ENCODE measurements around the gene A3GALT2.

The A3GALT2 gene

DNA sequence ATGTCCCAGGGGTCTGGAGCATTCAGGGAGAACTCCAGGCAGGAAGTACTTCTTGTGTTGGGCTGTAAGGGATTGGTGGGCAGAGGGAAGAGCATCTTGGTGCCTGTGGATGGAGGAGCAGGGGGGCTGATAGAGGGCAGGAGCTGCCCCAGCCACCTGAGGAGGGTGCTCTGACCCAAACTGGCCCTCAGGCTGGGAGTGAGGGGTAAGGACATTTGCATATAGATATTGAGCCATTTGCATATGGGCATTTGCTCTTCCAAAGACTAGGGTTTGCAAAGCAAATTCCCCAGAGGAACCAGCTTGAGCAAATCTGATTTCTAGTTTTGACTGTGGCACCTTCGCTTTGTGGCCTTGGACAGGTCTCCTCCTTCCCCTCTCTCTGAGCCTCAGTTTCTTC lies 46.5 kb downstream of the A3GALT2 start:
- Histone ChIP-seq H3K27me3 (ENCODE audit: insufficient read depth, poor library complexity, severe bottlenecking) (no peaks in the 10 kb centered on the region), H3K4me3 (ENCODE audit: severe bottlenecking) (no peak overlapping the region), H3K9me3 (ENCODE audit: severe bottlenecking) (no peaks in the 10 kb centered on the region), H3K27ac (ENCODE audit: poor library complexity, severe bottlenecking) (no peak overlapping the region), H3K4me1 (ENCODE audit: insufficient read depth, poor library complexity, severe bottlenecking) (no peaks in the 10 kb centered on the region), H3K36me3 (ENCODE audit: low read depth) (peaks cover 18% of the 10 kb centered on the region)
- ATAC-seq (ENCODE audit: low read depth), result no peak
- no peak for TF ChIP-seq CTCF (IDR thresholded peaks at IDR 0.05; ENCODE audit: poor library complexity, severe bottlenecking)
- DNase-seq (ENCODE audit: low spot score), result no peak

DNA sequence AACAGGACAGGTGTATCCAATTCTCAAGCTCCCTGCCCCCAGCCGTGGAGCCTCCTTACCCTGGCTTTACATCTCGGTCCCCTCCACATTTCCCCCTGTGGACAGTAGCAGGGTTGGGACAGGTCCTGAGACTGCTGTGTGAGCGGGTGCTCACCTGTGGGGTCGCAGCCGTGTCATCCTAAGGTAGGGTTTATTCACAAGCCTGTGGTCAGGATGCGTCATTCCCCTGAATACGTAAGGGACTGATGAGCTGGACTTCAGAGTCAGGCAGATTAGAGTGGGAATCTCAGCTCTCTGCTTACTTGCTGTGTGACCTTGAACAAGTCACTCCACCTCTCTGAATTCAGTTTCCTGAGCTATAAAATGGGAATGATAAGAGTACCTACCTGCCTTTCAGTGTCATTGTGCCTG lies 46.9 kb downstream of the A3GALT2 start:
- Histone ChIP-seq H3K36me3 (ENCODE audit: low read depth) (peaks cover 18% of the 10 kb centered on the region), H3K4me1 (ENCODE audit: insufficient read depth, poor library complexity, severe bottlenecking) (no peaks in the 10 kb centered on the region), H3K9me3 (ENCODE audit: severe bottlenecking) (no peaks in the 10 kb centered on the region), H3K27ac (ENCODE audit: poor library complexity, severe bottlenecking) (no peak overlapping the region), H3K4me3 (ENCODE audit: severe bottlenecking) (no peak overlapping the region), H3K27me3 (ENCODE audit: insufficient read depth, poor library complexity, severe bottlenecking) (no peaks in the 10 kb centered on the region)
- DNase-seq (ENCODE audit: low spot score) (no peak), ATAC-seq (ENCODE audit: low read depth) (no peak)
- TF ChIP-seq CTCF (IDR thresholded peaks at IDR 0.05; ENCODE audit: poor library complexity, severe bottlenecking), result no peak

DNA sequence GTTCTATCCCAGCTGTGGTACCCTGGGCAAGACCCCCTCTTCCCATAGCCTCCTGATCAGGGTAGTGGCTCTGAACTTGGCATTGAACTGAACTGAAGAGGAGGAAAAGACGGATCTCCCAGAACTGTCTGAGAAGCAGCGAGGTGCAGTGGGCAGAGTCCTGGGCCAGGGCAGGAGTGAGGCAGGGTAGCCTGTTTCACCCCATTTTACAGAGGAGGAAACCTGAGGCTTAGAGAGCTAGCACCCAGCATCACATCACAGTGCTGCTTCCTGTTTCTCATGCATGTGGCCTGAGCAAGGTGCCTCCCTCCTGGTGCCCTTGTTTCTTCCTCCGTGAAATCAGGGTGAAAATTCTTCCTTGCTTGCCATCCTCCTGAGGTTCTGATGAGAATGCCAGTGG lies 47.5 kb downstream of the A3GALT2 start:
- Histone ChIP-seq H3K4me3 (ENCODE audit: severe bottlenecking) (no peak overlapping the region), H3K27ac (ENCODE audit: poor library complexity, severe bottlenecking) (no peak overlapping the region), H3K36me3 (ENCODE audit: low read depth) (peaks cover 18% of the 10 kb centered on the region), H3K27me3 (ENCODE audit: insufficient read depth, poor library complexity, severe bottlenecking) (no peaks in the 10 kb centered on the region), H3K4me1 (ENCODE audit: insufficient read depth, poor library complexity, severe bottlenecking) (no peaks in the 10 kb centered on the region), H3K9me3 (ENCODE audit: severe bottlenecking) (no peaks in the 10 kb centered on the region)
- no peak for ATAC-seq (ENCODE audit: low read depth)
- no peak for TF ChIP-seq CTCF (IDR thresholded peaks at IDR 0.05; ENCODE audit: poor library complexity, severe bottlenecking)
- no peak for DNase-seq (ENCODE audit: low spot score)

DNA sequence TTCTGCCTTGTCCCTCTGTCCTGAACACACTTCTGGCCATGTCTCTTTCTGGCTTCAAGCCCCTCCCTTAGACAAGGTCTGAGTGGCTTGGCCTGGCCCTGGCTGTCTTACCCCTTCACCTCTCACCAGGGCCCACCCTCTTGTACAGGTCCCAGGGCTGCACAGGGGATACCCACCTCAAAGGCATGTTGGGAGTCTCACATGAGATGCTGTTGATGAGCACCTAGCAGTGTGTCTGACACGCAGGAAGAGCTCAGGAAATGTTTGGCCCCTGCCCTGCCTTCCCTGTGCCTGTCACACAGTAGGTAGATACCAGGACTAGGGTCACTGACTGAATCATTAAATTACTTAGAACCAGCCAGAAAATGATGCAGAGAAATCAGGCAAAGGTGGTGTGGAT lies 48.0 kb downstream of the A3GALT2 start:
- Histone ChIP-seq H3K4me1 (ENCODE audit: insufficient read depth, poor library complexity, severe bottlenecking) (no peaks in the 10 kb centered on the region), H3K36me3 (ENCODE audit: low read depth) (peaks cover 15% of the 10 kb centered on the region), H3K27ac (ENCODE audit: poor library complexity, severe bottlenecking) (no peak overlapping the region), H3K9me3 (ENCODE audit: severe bottlenecking) (no peaks in the 10 kb centered on the region), H3K4me3 (ENCODE audit: severe bottlenecking) (no peak overlapping the region), H3K27me3 (ENCODE audit: insufficient read depth, poor library complexity, severe bottlenecking) (no peaks in the 10 kb centered on the region)
- ATAC-seq (ENCODE audit: low read depth), result no peak
- TF ChIP-seq CTCF (IDR thresholded peaks at IDR 0.05; ENCODE audit: poor library complexity, severe bottlenecking), result no peak
- DNase-seq (ENCODE audit: low spot score), result no peak

DNA sequence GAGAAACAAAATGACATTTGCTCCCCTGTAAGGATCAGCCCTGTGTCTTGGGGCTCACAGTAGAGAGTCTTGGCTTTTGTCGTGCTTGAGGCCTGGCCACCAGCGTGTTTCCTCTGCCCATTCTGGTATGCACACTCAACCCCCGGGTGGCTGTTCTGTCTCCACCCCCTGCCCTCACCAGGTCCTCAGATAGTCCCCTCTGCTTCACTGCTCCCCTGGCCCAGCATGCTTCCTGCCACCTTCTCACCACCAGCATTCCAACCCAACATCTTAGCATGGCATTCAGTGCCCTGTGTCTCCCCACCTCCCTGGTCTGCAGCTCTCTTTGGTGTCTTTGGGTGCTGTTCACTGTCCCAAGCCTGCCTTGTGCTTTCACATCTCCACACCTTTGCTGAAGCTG lies 48.4 kb downstream of the A3GALT2 start:
- Histone ChIP-seq H3K36me3 (ENCODE audit: low read depth) (peaks cover 15% of the 10 kb centered on the region), H3K4me1 (ENCODE audit: insufficient read depth, poor library complexity, severe bottlenecking) (no peaks in the 10 kb centered on the region), H3K9me3 (ENCODE audit: severe bottlenecking) (no peaks in the 10 kb centered on the region), H3K27me3 (ENCODE audit: insufficient read depth, poor library complexity, severe bottlenecking) (no peaks in the 10 kb centered on the region), H3K27ac (ENCODE audit: poor library complexity, severe bottlenecking) (no peak overlapping the region), H3K4me3 (ENCODE audit: severe bottlenecking) (no peak overlapping the region)
- TF ChIP-seq CTCF (IDR thresholded peaks at IDR 0.05; ENCODE audit: poor library complexity, severe bottlenecking), result no peak
- ATAC-seq (ENCODE audit: low read depth) (no peak), DNase-seq (ENCODE audit: low spot score) (no peak)

Data from RWPE2 (cell line).